Activated B cell treated with CpG ODN at 0.5 μM for 24 hours (primary cell): ENCODE results near the gene PRELP. TPM values are rescaled to one million over a fixed set of nuclear protein-coding genes. Genes with fewer than 3 reads are reported as not detected.
"Not testable (repeated sequence)": the region's sequence is repeated elsewhere in the genome, so short reads cannot be mapped to it uniquely, and the experiment has no call there.

Source experiments
- ATAC-seq: fragments of 200-7000 bp; cut with Tn5 transposase; one replicate; pipeline ENCODE4 v1.10.0; 2021; ENCODE audit warnings: low read depth, mild to moderate bottlenecking, moderate library complexity
- CTCF ChIA-PET: fragments of 350-600 bp; sonication (Branson Sonifier 250); formaldehyde crosslinking; loops from one replicate; lab custom pipeline; 2021; ENCODE audit warnings: antibody characterized with exemption; lab: Charles Lee
- POLR2A ChIA-PET: fragments of 350-600 bp; sonication (Branson Sonifier 250); formaldehyde crosslinking; loops from one replicate; lab custom pipeline; 2021; ENCODE audit warnings: antibody characterized with exemption; lab: Charles Lee
- DNase-seq: peaks from one replicate; pipeline ENCODE4 v3.0.0; 2022
- H3K27ac Mint-ChIP-seq: one replicate; pipeline ENCODE4 v1.8.0; 2020; ENCODE audit warnings: mixed read lengths
- H3K27me3 Mint-ChIP-seq: one replicate; pipeline ENCODE4 v1.8.0; 2021; ENCODE audit warnings: mixed read lengths
- H3K36me3 Mint-ChIP-seq: one replicate; pipeline ENCODE4 v1.8.0; 2021; ENCODE audit warnings: low read depth, mixed read lengths
- H3K4me1 Mint-ChIP-seq: one replicate; pipeline ENCODE4 v1.8.0; 2021; ENCODE audit warnings: mixed read lengths
- H3K4me3 Mint-ChIP-seq: one replicate; pipeline ENCODE4 v1.8.0; 2020; ENCODE audit warnings: mild to moderate bottlenecking, mixed read lengths
- H3K9me3 Mint-ChIP-seq: one replicate; pipeline ENCODE4 v1.8.0; 2020; ENCODE audit warnings: mixed read lengths
- intact Hi-C: fragments of 100-400 bp; cut with micrococcal nuclease; formaldehyde crosslinking; loops from one replicate; pipeline ENCODE4 v1.15.1; 2024
- total RNA-seq: library from RNA; stranded (reverse); gene quantifications from 2 replicates; pipeline ENCODE4 v1.2.3, GENCODE V29; 2022
- TF ChIP-seq, protein P1 (sequence below): fragments of 200-600 bp; IDR thresholded peaks from one replicate; pipeline ENCODE4 v1.8.0; 2022; ENCODE audit warnings: antibody characterized with exemption, mild to moderate bottlenecking

PRELP gene
- total RNA-seq, 1 donor from 2014 or later, result not detected

DNA sequence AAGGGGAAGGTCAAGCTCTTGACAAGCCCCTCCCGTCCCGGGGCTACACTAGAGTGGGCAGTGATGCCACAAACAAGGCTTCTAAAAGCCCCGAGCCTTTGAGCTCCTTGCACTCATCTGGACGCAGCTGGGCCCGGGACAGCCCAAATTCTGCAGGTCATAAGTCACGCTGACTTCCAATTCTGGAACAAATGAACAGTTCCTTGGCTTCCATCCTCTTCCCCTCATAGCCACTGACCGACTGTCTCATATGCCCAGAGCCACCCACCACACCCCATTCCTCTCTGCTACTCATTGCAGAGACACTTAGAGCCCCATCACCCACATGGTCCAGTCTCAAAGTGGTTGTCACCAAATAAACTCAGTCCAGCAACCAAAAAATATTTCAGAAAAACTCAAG, 32.8 kb upstream of the PRELP start:
- TF ChIP-seq, protein P1, sequence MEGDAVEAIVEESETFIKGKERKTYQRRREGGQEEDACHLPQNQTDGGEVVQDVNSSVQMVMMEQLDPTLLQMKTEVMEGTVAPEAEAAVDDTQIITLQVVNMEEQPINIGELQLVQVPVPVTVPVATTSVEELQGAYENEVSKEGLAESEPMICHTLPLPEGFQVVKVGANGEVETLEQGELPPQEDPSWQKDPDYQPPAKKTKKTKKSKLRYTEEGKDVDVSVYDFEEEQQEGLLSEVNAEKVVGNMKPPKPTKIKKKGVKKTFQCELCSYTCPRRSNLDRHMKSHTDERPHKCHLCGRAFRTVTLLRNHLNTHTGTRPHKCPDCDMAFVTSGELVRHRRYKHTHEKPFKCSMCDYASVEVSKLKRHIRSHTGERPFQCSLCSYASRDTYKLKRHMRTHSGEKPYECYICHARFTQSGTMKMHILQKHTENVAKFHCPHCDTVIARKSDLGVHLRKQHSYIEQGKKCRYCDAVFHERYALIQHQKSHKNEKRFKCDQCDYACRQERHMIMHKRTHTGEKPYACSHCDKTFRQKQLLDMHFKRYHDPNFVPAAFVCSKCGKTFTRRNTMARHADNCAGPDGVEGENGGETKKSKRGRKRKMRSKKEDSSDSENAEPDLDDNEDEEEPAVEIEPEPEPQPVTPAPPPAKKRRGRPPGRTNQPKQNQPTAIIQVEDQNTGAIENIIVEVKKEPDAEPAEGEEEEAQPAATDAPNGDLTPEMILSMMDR, result no peak
- H3K27ac Mint-ChIP-seq, result no peak overlapping the region
- intact Hi-C loops, result no loop called here
- H3K4me3 Mint-ChIP-seq, result no peak overlapping the region
- CTCF ChIA-PET, result interaction anchor here (1.5 to 7.3 kb wide), 4 partner anchors 8 to 176 kb away, joined by 4 to 103 read pairs (median 21); no protein-coding TSS in a partner anchor
- H3K36me3 Mint-ChIP-seq, result no peaks in the 10 kb centered on the region
- peaks cover 9% of the 10 kb centered on the region for H3K27me3 Mint-ChIP-seq
- no peak for DNase-seq
- H3K9me3 Mint-ChIP-seq, result peaks cover 5% of the 10 kb centered on the region
- no peaks in the 10 kb centered on the region for H3K4me1 Mint-ChIP-seq
- no peak for ATAC-seq
- POLR2A ChIA-PET, result interaction anchor here (0.6 kb wide), 1 partner anchor 11 kb away, joined by 8 read pairs; no protein-coding TSS in a partner anchor

DNA sequence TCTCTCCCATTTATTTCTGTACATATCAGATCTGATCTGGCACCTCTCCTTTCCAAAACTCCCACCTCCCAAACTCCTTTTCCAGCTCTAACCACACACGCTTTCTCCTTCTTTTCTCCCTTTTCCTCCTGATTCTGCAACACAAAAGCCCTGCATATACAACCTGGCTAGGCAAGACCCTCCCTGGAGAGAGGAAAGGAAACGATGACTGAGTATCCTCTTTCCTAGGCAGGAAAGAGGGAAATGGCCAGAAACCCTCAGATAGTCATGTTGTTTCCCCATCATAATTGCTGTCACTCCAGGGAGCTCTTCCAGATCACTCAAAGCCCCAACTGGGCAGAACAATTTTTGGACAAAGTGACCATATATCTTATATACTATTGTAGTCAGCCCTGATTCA, 32.3 kb upstream of the PRELP start:
- DNase-seq (no peak), ATAC-seq (no peak)
- Mint-ChIP-seq H3K4me3 (no peak overlapping the region), H3K27me3 (peaks cover 9% of the 10 kb centered on the region), H3K9me3 (peaks cover 5% of the 10 kb centered on the region), H3K36me3 (no peaks in the 10 kb centered on the region), H3K27ac (no peak overlapping the region), H3K4me1 (no peaks in the 10 kb centered on the region)
- TF ChIP-seq, protein P1, result no peak
- CTCF ChIA-PET, result interaction anchor here (4.9 to 7.3 kb wide), 2 partner anchors 101 to 176 kb away, joined by 35 to 103 read pairs; no protein-coding TSS in a partner anchor
- POLR2A ChIA-PET, result interaction anchor here (0.6 kb wide), 1 partner anchor 11 kb away, joined by 8 read pairs; no protein-coding TSS in a partner anchor
- intact Hi-C loops, result no loop called here

DNA sequence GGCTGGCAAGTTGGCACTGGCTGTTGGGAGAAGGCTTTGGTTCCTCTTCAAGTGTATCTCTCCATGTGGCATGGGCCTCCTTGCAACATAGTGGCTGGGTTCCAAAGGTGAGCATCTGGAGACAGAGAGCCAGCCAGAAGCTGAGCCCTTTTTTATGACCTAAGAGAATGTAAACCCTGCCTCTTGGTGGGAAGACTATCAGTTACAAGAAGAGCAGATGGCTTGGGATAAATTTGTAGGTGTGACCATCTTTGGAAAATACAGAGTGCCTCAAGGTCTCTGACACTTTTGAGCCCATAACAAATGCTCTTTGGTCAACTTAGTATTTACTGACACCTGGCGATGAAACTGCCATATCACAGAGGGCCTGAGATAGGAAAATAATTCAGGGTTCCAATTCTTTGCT, 31.4 kb upstream of the PRELP start:
- TF ChIP-seq, protein P1, result no peak
- H3K4me3 Mint-ChIP-seq, result no peak overlapping the region
- no peak for ATAC-seq
- H3K4me1 Mint-ChIP-seq, result no peaks in the 10 kb centered on the region
- H3K9me3 Mint-ChIP-seq, result peaks cover 5% of the 10 kb centered on the region
- DNase-seq, result no peak
- no peak overlapping the region for H3K27ac Mint-ChIP-seq
- ChIA-PET CTCF (interaction anchor here (4.9 to 7.3 kb wide), 2 partner anchors 102 to 177 kb away, joined by 35 to 103 read pairs; no protein-coding TSS in a partner anchor), POLR2A (no interaction called here)
- intact Hi-C loops, result no loop called here
- H3K36me3 Mint-ChIP-seq, result no peaks in the 10 kb centered on the region
- H3K27me3 Mint-ChIP-seq, result peaks cover 9% of the 10 kb centered on the region

DNA sequence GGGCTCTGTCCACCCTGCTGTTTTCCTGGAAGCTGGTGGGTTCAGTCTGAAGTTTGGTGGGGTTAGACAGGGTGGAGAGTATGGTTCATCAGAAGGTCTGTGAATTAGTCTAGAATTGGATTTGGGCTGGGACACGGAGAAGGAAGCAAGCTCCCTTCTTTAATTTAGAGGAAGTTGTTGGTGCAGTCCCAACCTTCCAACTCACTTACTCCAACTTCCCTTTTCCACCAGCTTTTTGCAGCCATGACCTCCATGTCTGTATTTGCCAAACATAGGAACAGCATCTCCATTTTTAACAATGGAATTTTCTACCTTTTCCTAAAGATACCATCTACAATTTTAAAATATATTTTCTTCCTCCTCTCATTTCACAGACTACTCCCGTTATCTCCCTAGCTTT, 28.5 kb upstream of the PRELP start:
- Mint-ChIP-seq H3K36me3 (no peaks in the 10 kb centered on the region), H3K27ac (no peak overlapping the region), H3K9me3 (peaks cover 5% of the 10 kb centered on the region), H3K27me3 (peaks cover 10% of the 10 kb centered on the region), H3K4me1 (no peaks in the 10 kb centered on the region), H3K4me3 (no peak overlapping the region)
- DNase-seq (no peak), ATAC-seq (no peak)
- TF ChIP-seq, protein P1, result no peak
- ChIA-PET CTCF (interaction anchor here (1.1 kb wide), 1 partner anchor 106 kb away, joined by 3 read pairs; no protein-coding TSS in a partner anchor), POLR2A (no interaction called here)
- intact Hi-C loops, result no loop called here

DNA sequence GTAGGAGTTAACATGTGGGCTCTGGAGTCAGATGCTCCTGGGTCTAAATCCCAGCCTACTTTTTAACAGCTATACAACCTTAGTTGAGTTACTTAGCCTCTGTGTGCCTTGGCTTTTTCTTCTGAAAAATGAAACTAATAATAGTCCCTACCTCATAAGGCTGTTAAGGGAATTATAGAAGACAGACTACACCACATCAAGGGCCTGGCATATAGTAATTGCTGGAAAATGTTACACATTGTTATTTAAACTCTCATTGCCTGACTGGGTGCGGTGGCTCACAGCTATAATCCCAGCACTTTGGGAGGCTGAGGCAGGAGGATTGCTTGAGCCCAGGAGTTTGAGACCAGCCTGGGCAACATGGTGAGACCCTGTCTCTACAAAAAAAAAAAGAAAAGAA, 28.0 kb upstream of the PRELP start:
- ATAC-seq, H3K27me3 Mint-ChIP-seq: not testable (repeated sequence)

More for the DNA sequence above, 28.0 kb upstream of the PRELP start:
- H3K4me1 Mint-ChIP-seq, intact Hi-C loops, POLR2A ChIA-PET, H3K4me3 Mint-ChIP-seq, H3K27ac Mint-ChIP-seq, H3K36me3 Mint-ChIP-seq, DNase-seq, H3K9me3 Mint-ChIP-seq: not testable (repeated sequence)
- CTCF ChIA-PET, result interaction anchor here (1.1 kb wide), 1 partner anchor 106 kb away, joined by 3 read pairs; no protein-coding TSS in a partner anchor
